CD4-positive, alpha-beta T cell treated with Interleukin-15 for 4 hours (primary cell): ENCODE data around the gene SH3BGRL2.

Source experiments
- DNase-seq: peaks from one replicate; pipeline ENCODE4 v3.0.0-alpha.2; 2020; ENCODE audit warnings: low spot score

Gene SH3BGRL2

GRCh38 chr6:79630883-79631692 lies at the start of gene SH3BGRL2:
Gene SH3BGRL2, plus strand, starts transcription at chr6:79631329. Its CDS starts 133 bp downstream, at chr6:79631462.
- no peak for DNase-seq

- no peak for DNase-seq
These were observed 46.8 kb upstream of the SH3BGRL2 start for GRCh38 chr6:79584332-79584731.

- no peak for DNase-seq
These were observed 44.6 kb upstream of the SH3BGRL2 start for GRCh38 chr6:79586548-79586947.

- no peak for DNase-seq
These were observed 41.4 kb upstream of the SH3BGRL2 start for GRCh38 chr6:79589701-79590100.

- no peak for DNase-seq
These were observed 34.0 kb upstream of the SH3BGRL2 start for GRCh38 chr6:79597155-79597554.

GRCh38 chr6:79598012-79598411 lies 33.1 kb upstream of the SH3BGRL2 start:
- no peak for DNase-seq

- DNase-seq = no peak
These were observed 31.3 kb upstream of the SH3BGRL2 start for GRCh38 chr6:79599725-79600259.

- DNase-seq = no peak
These were observed 30.8 kb upstream of the SH3BGRL2 start for GRCh38 chr6:79600313-79600712.

- no peak for DNase-seq
These were observed 30.1 kb upstream of the SH3BGRL2 start for GRCh38 chr6:79600812-79601609.

GRCh38 chr6:79602859-79603258 lies 28.3 kb upstream of the SH3BGRL2 start:
- DNase-seq = no peak

GRCh38 chr6:79604583-79605037 lies 26.5 kb upstream of the SH3BGRL2 start:
- no peak for DNase-seq

GRCh38 chr6:79605061-79605460 lies 26.1 kb upstream of the SH3BGRL2 start:
- DNase-seq = no peak

GRCh38 chr6:79605968-79606764 lies 25.0 kb upstream of the SH3BGRL2 start:
- no peak for DNase-seq

- no peak for DNase-seq
These were observed 24.1 kb upstream of the SH3BGRL2 start for GRCh38 chr6:79607000-79607399.

- DNase-seq = no peak
These were observed 22.6 kb upstream of the SH3BGRL2 start for GRCh38 chr6:79608334-79609224.

GRCh38 chr6:79609225-79609595 lies 21.9 kb upstream of the SH3BGRL2 start:
- no peak for DNase-seq

- no peak for DNase-seq
These were observed 20.7 kb upstream of the SH3BGRL2 start for GRCh38 chr6:79610306-79611009.

GRCh38 chr6:79612457-79612856 lies 18.7 kb upstream of the SH3BGRL2 start:
- no peak for DNase-seq

- DNase-seq = no peak
These were observed 18.2 kb upstream of the SH3BGRL2 start for GRCh38 chr6:79612918-79613317.

- no peak for DNase-seq
These were observed 17.2 kb upstream of the SH3BGRL2 start for GRCh38 chr6:79613912-79614311.
